GM18520 (cell line): ENCODE results near the gene TXNDC9.
"Not testable (repeated sequence)": the region's sequence is repeated elsewhere in the genome, so short reads cannot be mapped to it uniquely, and the experiment has no call there.

Experiments
- ATAC-seq: cut with Tn5 transposase; IDR thresholded peaks from one replicate; pipeline ENCODE4 v1.9.1; 2021; ENCODE audit not compliant: unreplicated experiment

TXNDC9 gene, protein sequence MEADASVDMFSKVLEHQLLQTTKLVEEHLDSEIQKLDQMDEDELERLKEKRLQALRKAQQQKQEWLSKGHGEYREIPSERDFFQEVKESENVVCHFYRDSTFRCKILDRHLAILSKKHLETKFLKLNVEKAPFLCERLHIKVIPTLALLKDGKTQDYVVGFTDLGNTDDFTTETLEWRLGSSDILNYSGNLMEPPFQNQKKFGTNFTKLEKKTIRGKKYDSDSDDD

GRCh38 chr2:99335911-99336803 lies at the start of gene TXNDC9:
Gene TXNDC9, minus strand, starts transcription at chr2:99336333. Its CDS starts 3,123 bp downstream, at chr2:99333210.
- ATAC-seq = peak; percentile 62

- no peak for ATAC-seq
Observed at GRCh38 chr2:99382143-99382542, 46.0 kb upstream of the TXNDC9 start.

- peak; percentile 30 for ATAC-seq
Observed at GRCh38 chr2:99380376-99381010, 44.4 kb upstream of the TXNDC9 start.

- no peak for ATAC-seq
Observed at GRCh38 chr2:99377879-99378278, 41.7 kb upstream of the TXNDC9 start.

DNA sequence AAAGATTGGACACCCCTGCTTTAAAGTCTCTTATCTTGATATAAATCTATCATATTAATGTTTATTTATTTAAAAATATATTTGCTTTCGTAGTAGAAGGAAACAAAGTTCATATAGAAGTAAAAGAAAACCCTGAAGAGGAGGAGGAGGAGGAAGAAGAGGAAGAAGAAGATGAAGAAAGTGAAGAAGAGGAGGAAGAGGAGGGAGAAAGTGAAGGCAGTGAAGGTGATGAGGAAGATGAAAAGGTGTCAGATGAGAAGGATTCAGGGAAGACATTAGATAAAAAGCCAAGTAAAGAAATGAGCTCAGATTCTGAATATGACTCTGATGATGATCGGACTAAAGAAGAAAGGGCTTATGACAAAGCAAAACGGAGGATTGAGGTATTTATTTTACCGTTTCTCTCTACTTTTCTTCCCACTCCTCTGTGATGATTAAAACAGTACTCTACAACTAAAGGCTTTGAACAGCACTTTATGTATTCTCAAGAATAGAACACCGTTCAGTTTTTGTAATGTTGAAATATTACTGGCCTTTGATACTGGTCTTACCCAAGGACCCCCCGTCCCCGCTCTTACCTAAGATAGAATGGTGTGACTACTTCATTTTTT lies 40.2 kb upstream of the TXNDC9 start:
- ATAC-seq = no peak

GRCh38 chr2:99374747-99375146 lies 38.6 kb upstream of the TXNDC9 start:
- no peak for ATAC-seq

- no peak for ATAC-seq
Observed at GRCh38 chr2:99373144-99373543, 37.0 kb upstream of the TXNDC9 start.

- ATAC-seq = not testable (repeated sequence)
Observed at GRCh38 chr2:99368854-99369253, 32.7 kb upstream of the TXNDC9 start.

DNA sequence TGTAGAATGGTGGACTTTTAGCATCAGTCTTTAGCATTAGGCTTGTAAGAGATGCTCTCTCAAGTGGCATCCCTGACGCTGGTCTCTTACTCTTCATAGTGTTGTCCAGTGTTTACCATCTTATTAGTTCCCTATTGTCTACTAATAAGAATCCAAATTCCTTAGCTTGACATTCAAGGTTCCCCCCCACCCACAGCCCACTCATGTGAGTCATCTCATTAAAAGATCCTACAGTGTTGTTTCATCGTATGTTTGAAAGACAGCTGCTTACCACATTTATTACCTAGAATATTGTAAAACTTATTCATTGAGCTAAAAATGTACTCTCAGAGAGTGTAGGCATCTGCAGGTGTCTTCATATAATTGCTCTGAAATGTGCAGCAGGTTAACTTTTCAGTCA lies 29.5 kb upstream of the TXNDC9 start:
- no peak for ATAC-seq

DNA sequence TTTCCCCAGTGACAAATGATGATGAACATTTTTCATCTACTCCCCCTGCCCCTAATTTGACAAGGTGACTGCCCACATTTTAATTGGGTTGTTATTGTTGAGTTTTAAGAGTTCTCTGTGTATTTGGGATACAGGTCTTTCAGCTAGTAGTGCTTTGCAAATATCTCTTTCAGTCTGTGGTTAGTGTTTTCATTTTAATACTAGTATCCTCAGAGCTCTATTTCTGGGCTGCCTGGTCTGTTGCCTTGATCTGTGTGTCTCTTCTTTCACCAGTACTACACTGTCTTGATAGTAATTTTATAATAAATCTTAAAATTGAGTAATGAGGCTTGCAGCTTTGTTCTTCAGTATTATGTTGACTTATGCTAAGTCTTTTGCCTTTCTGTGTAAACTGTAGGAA lies 20.7 kb upstream of the TXNDC9 start:
- ATAC-seq = no peak

DNA sequence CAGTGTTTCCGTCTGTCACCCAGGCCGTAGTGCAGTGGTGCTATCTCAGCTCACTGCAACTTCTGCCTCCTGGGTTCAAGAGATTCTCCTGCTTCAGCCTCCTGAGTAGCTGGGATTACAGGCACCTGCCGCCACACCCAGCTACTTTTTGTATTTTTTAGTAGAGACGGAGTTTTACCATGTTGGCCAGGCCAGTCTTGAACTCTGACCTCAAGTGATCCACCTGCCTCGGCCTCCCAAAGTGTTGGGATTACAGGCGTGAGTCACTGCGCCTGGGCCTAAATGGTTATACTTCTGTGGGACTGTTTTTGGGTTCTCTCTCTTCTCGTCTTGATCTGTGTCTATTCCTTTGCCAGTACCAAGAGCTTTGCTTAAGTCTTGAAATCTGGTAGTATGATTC lies 18.7 kb upstream of the TXNDC9 start:
- not testable (repeated sequence) for ATAC-seq

DNA sequence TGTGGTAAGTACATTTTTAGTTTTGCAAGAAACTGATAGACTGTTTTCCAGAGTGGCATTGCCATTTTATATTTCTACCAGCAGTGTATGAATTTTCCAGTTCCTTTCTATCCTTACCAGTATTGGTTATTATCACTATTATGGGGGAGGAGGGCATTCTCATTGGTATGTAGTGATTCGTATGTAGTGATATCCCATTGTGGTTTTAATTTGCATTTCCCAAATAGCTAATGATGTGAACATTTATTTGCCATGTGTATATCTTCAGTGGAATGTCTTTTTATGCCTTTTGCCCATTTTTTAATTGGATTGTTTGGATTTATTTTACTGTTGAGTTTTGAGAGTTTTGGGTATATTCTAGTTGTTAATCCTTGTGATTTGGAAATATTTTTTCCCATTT lies 17.9 kb upstream of the TXNDC9 start:
- ATAC-seq = no peak

- no peak for ATAC-seq
Observed at GRCh38 chr2:99350194-99350593, 14.1 kb upstream of the TXNDC9 start.

GRCh38 chr2:99348173-99348572 lies 12.0 kb upstream of the TXNDC9 start:
- peak; percentile 53 for ATAC-seq

- ATAC-seq = no peak
Observed at GRCh38 chr2:99346218-99346617, 10.1 kb upstream of the TXNDC9 start.

DNA sequence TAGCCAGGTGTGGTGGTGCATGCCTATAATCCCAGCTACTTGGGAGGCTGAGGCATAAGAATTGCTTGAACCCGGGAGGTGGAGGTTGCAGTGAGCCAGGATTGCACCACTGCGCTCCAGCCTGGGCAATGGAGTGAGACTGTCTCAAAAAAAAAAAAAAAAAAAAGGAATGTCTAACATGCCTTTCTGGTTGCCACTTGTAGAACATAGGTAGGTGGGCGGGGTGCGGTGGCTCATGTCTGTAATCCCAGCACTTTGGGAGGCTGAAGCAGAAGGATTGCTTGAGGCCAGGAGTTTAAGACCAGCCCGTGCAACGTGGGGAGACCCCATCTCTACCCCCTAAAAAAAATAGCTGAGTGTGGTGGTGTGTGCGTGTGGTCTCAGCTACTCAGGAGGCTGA lies 9.3 kb upstream of the TXNDC9 start:
- ATAC-seq = not testable (repeated sequence)

- no peak for ATAC-seq
Observed at GRCh38 chr2:99342536-99342935, 6.4 kb upstream of the TXNDC9 start.

- no peak for ATAC-seq
Observed at GRCh38 chr2:99340669-99341236, 4.6 kb upstream of the TXNDC9 start.

- ATAC-seq = no peak
Observed at GRCh38 chr2:99338029-99338585, 2.0 kb upstream of the TXNDC9 start.

DNA sequence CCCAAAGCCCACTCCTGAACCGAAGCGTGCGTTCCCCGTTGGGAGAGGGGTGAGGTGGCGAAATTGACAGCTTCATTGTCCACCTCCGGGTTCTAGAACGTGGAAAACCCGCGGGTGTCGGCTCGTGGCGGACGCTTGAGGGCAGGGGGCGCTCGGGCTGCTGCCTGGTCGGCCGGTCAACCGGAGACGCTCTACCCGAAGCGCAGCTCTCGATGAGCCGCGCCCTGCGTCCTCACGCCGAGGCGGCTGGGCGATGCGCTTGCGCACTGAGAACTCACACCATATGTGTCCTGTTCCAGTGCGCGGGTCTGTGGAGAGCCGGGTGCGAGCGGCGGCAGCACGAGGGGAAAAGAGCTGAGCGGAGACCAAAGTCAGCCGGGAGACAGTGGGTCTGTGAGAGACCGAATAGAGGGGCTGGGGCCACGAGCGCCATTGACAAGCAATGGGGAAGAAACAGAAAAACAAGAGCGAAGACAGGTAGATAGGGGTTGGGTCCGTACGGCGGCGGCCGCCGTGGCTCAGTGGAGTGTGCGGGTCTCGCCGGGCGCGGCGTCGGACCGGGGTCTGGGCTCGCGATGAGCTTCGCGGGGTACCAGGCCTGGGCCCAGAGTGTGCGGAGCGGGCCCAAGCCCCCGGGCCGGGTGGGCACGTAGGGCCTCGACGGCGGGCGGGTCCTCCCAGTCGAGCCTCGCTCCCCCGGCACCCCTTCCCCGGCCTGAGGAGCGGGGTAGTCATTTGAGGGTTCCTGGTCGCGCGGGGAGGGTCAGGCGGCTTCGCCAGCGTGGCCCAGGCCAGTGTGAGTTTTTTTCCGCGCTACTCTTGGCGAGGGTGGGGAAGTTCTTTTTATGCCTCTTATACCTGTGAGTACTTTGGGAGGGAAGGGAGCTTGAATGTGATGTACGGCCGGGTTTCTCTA lies 1.2 kb upstream of the TXNDC9 start, which contains the start of gene EIF5B:
Gene EIF5B, plus strand, starts transcription at position 277 of the 916 bp plus-strand sequence. Its CDS starts 166 bp downstream, at position 443.
- ATAC-seq = peak; percentile 53
